Panc1 (cell line): ENCODE data around the gene MYL10. TPM values are rescaled to one million over a fixed set of nuclear protein-coding genes. Genes with fewer than 3 reads are reported as not detected.
A peak's percentile ranks its signal among the peaks of the same experiment; 100 is the strongest.

Experiments used
- ATAC-seq: fragments of 200-7000 bp; cut with Tn5 transposase; 2 replicates; pipeline ENCODE4 v1.9.1; 2020; ENCODE audit warnings: mild to moderate bottlenecking, moderate library complexity
- BruUV-seq: library from RNA; stranded (reverse); fragments of 400-500 nt; replicated peaks from 2 replicates; lab custom pipeline; 2021; lab: Mats Ljungman, UMichigan
- CTCF ChIA-PET: fragments of 300-600 bp; sonication (Branson Sonifier 250); formaldehyde crosslinking; loops from one replicate; lab custom pipeline; 2022; ENCODE audit warnings: antibody characterized with exemption; lab: Charles Lee
- POLR2A ChIA-PET: fragments of 300-600 bp; sonication (Branson Sonifier 250); formaldehyde crosslinking; loops from one replicate; lab custom pipeline; 2022; ENCODE audit warnings: antibody characterized with exemption; lab: Charles Lee
- DNase-seq: peaks from one replicate; pipeline ENCODE4 v3.0.0-alpha.2; 2010; ENCODE audit warnings: low read depth, low spot score
- H3K27ac ChIP-seq: 2 replicates; pipeline ENCODE4 v1.5.1; 2011; ENCODE audit warnings: mild to moderate bottlenecking, low read length, inconsistent platforms
- H3K27me3 ChIP-seq: fragments of 200-500 bp; sonication (Bioruptor generic); 2 replicates; pipeline ENCODE4 v1.6.0; 2014; ENCODE audit warnings: low read length, inconsistent platforms; ENCODE audit not compliant: control insufficient read depth, insufficient read depth
- H3K36me3 ChIP-seq: fragments of 200-500 bp; sonication (Bioruptor generic); 2 replicates; pipeline ENCODE4 v1.5.1; 2014; ENCODE audit warnings: inconsistent platforms, mild to moderate bottlenecking, low read length, moderate library complexity; ENCODE audit not compliant: control insufficient read depth, insufficient read depth
- H3K4me1 ChIP-seq: 2 replicates; pipeline ENCODE4 v1.5.1; 2011; ENCODE audit warnings: inconsistent platforms, mild to moderate bottlenecking, low read length, moderate library complexity; ENCODE audit not compliant: control insufficient read depth, insufficient read depth
- H3K4me3 ChIP-seq, 2 experiments: 2 replicates each; pipeline ENCODE4 v1.5.1; 2011 to 2012; ENCODE audit warnings: low read depth in 2 of 2, low read length in 2 of 2, mild to moderate bottlenecking in 2 of 2, inconsistent platforms in 1 of 2, moderate library complexity in 1 of 2
- H3K9me3 ChIP-seq: fragments of 200-500 bp; sonication (Bioruptor generic); 2 replicates; pipeline ENCODE4 v1.5.1; 2014; ENCODE audit warnings: low read depth, mild to moderate bottlenecking, inconsistent platforms, low read length, moderate library complexity; ENCODE audit not compliant: control insufficient read depth, insufficient read depth
- POLR2AphosphoS5 ChIP-seq: IDR thresholded peaks from 2 replicates; pipeline ENCODE4 v1.6.1; 2012; ENCODE audit warnings: mild to moderate bottlenecking, low read depth, low read length, moderate library complexity
- REST ChIP-seq, 2 experiments: IDR thresholded peaks; 2 replicates each; pipeline ENCODE4 v1.6.1; 2011 to 2012; ENCODE audit warnings: low read depth in 2 of 2, control low read depth in 1 of 2, low read length in 1 of 2, mild to moderate bottlenecking in 1 of 2, moderate library complexity in 1 of 2; ENCODE audit not compliant: insufficient read depth in 1 of 2
- SIN3A ChIP-seq: IDR thresholded peaks from 2 replicates; pipeline ENCODE4 v1.6.1; 2012; ENCODE audit warnings: low read depth, mild to moderate bottlenecking, low read length, moderate library complexity, borderline replicate concordance; ENCODE audit not compliant: insufficient read depth
- TCF7L2 ChIP-seq: IDR thresholded peaks from 2 replicates; pipeline ENCODE4 v1.6.1; 2011; ENCODE audit warnings: mild to moderate bottlenecking, low read depth, low read length, inconsistent platforms
- in situ Hi-C: cut with HindIII; loops from 2 replicates; pipeline ENCODE4 v1.10.0; 2016; ENCODE audit warnings: low sequenced_read_pairs, low pct_unique_long_range_greater_than_20kb
- intact Hi-C: fragments of 100-400 bp; cut with micrococcal nuclease; formaldehyde crosslinking; loops from one replicate; pipeline ENCODE4 v1.10.0; 2022; ENCODE audit not compliant: unreplicated experiment
- total RNA-seq: library from RNA; stranded (reverse); gene quantifications from one replicate; pipeline ENCODE4 v1.2.1, GENCODE V29; 2021; ENCODE audit not compliant: unreplicated experiment
- TF ChIP-seq, protein P1 (sequence below): fragments of 450-650 bp; IDR thresholded peaks from 2 replicates; pipeline ENCODE4 v1.5.1; 2017; ENCODE audit warnings: mild to moderate bottlenecking

MYL10 gene
- total RNA-seq, 1 experiment from 2014 or later, result not detected

GRCh38 chr7:101615446-101615845 is 13.7 kb downstream of the MYL10 start:
- H3K4me3 ChIP-seq, result no peak overlapping the region
- DNase-seq (no peak), ATAC-seq (no peak)
- POLR2A ChIA-PET, result interaction anchor here (0.6 kb wide), 1 partner anchor 1566 kb away, joined by 4 read pairs; no protein-coding TSS in a partner anchor
- peaks cover 4% of the 10 kb centered on the region; the same call in 1 of the 2 replicates for H3K4me1 ChIP-seq
- intact Hi-C loops (no loop called here), in situ Hi-C loops (no loop called here)
- no peak for TF ChIP-seq REST (IDR thresholded peaks at IDR 0.05; ENCODE audit: insufficient read depth in 1 of 2, low read depth in 2 of 2, low read length in 1 of 2)
- no peak for TF ChIP-seq POLR2AphosphoS5
- no peak for TF ChIP-seq SIN3A
- no peak for TF ChIP-seq TCF7L2
- TF ChIP-seq, protein P1, sequence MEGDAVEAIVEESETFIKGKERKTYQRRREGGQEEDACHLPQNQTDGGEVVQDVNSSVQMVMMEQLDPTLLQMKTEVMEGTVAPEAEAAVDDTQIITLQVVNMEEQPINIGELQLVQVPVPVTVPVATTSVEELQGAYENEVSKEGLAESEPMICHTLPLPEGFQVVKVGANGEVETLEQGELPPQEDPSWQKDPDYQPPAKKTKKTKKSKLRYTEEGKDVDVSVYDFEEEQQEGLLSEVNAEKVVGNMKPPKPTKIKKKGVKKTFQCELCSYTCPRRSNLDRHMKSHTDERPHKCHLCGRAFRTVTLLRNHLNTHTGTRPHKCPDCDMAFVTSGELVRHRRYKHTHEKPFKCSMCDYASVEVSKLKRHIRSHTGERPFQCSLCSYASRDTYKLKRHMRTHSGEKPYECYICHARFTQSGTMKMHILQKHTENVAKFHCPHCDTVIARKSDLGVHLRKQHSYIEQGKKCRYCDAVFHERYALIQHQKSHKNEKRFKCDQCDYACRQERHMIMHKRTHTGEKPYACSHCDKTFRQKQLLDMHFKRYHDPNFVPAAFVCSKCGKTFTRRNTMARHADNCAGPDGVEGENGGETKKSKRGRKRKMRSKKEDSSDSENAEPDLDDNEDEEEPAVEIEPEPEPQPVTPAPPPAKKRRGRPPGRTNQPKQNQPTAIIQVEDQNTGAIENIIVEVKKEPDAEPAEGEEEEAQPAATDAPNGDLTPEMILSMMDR, result no peak
- no TSS peak for BruUV-seq
- CTCF ChIA-PET, result interaction anchor here (0.8 kb wide), 1 partner anchor 13 kb away, joined by 7 read pairs; no protein-coding TSS in a partner anchor
- no peaks in the 10 kb centered on the region for H3K36me3 ChIP-seq
- H3K27ac ChIP-seq, result no peak overlapping the region
- no peaks in the 10 kb centered on the region for H3K27me3 ChIP-seq
- H3K9me3 ChIP-seq, result no peaks in the 10 kb centered on the region

DNA sequence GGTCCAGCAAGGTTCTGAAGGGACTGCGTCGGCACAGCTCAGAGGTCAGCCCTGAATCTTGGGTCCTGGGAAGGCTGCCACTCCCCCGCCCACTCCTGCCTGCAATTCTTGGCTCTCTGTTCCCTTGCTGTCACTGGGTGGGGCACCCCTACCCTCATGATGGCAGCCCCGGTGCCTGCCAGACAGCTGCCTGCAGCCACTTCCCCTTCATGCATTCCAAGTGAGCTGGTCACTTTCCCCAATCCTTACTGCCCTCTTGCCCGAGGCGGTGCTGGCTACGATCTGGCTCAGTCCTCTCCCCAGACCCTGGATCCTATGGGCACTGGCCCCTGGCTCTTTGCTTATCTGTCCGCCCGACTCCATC is 14.2 kb downstream of the MYL10 start:
- CTCF ChIA-PET, result interaction anchor here (0.8 kb wide), 1 partner anchor 13 kb away, joined by 7 read pairs; no protein-coding TSS in a partner anchor
- Histone ChIP-seq H3K4me3 (no peak overlapping the region), H3K27ac (no peak overlapping the region), H3K27me3 (no peaks in the 10 kb centered on the region), H3K9me3 (no peaks in the 10 kb centered on the region), H3K4me1 (peaks cover 4% of the 10 kb centered on the region; the same call in 1 of the 2 replicates), H3K36me3 (no peaks in the 10 kb centered on the region)
- POLR2A ChIA-PET, result no interaction called here
- DNase-seq (no peak), ATAC-seq (0 out of 2 replicates have a peak, but pooled peaks have one; percentile 31)
- no TSS peak for BruUV-seq
- intact Hi-C loops (no loop called here), in situ Hi-C loops (no loop called here)
- TF ChIP-seq SIN3A, result no peak
- TF ChIP-seq POLR2AphosphoS5, result no peak
- TF ChIP-seq REST (IDR thresholded peaks at IDR 0.05; ENCODE audit: insufficient read depth in 1 of 2, low read depth in 2 of 2, low read length in 1 of 2), result no peak
- TF ChIP-seq, protein P1, result no peak
- no peak for TF ChIP-seq TCF7L2
